NCI-H1436 treated with DMSO at 0.1 percent for 48 hours (cell line): ENCODE data around the gene SRA1.

Source experiments
- DNase-seq: peaks from one replicate; lab custom pipeline; 2025; lab: John Stamatoyannopoulos, UW

SRA1 gene

DNA sequence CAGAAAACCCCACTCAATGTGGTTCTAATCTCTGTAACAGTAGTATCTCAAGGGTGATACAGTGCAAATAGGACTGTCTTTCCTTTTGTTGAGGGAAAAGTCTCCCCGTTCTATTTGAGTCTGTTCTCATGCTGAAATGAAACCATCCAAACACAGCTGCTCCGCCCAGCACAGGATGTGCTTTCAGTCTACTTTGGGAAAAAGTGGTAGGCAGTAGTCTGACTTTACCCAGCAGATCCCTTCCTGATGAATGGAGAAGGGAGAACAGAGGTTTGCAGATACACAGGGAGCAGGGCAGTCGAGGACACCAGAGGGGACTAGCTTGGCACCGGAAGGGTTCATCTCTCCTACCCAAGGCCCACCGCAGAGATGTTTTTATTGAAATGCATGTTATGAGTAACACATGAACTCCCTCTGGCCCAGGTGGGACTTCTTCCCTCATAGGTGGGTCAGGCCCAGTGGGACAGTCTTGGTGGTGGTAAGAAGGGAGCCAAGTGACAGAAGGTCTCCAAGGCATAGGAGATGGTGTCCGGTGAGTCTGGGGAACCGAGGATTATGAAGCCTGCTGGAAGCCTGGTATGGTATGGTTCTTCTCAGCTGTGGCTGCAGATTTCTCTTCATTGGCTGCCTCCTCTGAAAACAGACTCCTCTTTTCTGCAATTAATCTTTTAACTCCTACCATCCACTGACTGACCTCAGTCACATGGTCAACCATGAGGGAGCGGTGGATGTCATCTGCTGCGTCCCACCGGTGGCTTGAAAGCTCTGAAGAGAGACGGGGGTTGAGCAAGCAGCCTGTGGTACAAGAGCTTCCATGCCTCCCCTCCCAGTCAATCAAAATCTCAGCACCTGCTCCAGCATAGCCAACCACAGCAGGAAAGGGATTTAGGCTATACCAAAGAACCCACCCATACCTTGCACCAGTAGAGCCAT, 6.9 kb downstream of the SRA1 start:
- DNase-seq = no peak

DNA sequence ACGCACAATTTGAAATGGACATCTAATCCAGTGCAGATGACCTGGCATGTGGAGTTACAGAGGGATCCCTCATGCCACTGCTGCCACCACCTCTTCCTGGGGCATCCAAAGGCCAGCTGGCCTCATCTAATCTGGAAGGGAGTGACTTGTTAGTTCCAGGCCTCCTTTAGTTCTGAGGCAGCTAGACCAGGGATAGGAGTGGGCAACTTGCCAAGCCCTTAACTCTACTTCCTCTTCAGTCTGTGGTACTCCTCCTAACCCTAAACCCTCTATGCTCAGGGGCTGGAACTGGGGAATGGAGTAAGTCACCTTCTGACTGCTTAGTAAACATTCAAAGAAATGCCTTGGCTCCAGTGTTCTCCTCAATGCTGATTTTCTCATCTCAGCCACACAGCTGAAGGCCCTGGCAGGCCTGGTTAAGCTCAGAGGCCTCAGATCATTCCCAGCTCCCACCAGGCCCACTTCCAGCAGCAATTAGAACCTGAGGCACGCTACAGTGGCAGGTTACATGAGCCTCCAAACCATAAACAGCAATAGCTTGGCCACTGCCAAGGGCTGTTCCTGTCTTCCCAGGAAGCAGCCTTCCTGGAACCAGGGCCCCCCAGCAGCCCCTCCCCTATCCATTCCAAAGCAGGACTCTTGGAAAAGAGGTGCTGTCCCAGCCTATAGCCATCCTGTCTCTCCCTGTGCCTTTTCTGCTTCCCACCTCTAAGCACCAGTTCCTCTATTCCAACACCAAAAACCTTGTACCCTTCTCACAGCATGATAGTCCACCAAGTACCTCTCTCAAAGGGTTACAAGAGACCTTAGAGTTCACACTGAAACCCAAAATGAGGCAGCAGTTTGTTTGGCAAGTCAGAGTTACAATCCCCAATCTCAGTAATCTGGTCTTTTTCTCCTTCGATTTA, 7.8 kb downstream of the SRA1 start:
- DNase-seq = no peak

DNA sequence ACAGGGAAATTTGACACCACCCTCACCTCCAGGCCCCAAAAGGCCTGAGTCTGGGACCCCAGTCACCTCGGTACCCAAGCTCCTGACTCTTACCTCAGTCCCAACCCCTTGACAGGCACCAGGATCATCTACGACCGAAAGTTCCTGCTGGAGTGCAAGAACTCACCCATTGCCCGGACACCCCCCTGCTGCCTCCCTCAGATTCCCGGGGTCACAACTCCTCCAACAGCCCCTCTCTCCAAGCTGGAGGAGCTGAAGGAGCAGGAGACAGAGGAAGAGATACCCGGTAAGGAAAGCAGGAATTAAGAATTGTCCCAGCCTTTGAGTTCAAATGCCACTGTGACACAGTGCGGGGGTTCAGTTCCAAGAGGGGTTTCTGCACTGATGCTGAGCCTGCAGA, 8.5 kb downstream of the SRA1 start:
- no peak for DNase-seq

DNA sequence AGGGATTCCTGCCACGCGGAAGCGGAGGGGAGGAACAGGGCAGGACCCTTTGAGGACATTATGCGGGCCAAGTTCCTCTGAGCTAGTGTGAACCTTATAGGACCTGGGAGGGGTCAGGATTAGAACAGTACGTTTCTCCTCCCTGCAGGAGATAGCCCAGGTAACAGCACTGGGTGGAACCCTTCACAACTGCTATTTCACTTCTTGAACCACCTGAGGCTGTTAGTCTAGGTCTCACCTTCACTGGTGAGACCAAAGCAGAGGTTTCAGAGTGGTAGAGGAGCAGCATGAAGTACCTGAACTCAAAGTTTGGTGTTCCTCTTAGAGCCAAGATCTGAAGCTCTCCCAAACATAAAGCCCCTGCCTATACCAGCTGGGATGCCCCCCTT, 9.0 kb downstream of the SRA1 start:
- no peak for DNase-seq

DNA sequence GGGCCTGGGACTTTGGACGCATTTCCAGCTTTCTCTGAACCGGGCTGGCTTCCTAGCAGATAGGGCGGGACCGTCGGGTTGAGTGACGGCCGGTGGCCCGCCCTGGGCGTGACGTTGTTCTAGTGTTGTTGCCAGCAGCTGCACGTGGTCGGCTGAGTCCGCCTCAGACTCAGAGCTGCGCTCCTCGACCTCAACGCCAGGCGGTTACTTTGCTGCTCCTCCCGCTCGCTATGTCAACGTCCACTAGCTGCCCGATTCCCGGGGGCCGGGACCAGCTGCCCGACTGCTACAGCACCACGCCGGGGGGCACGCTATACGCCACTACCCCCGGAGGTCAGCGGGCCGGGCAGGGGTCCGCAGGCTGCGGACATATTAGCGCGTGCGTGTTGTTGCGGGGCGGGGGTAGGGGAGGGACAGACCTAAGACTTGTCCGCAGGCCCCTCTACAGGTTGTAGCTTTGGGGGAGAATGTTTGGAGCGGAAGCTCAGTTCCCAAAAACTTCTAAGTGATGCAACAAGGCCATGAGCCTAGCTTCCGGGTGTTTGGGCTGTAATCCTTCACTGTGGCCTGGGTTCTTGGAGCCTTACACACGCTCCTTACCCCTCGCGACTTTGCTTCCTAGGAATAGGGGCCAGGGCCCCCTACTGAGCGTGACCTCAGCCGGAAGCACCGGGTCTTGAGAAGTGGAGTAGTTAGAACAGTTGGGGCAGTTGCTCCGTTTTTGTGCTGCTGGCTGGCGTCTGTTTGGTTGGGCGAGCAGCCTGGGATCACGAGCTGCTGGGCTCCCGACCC, 9.6 kb downstream of the SRA1 start, which contains the start of gene EIF4EBP3:
Gene EIF4EBP3, plus strand, starts transcription at position 155 of the 792 bp plus-strand sequence. Its CDS starts 76 bp downstream, at position 231.
- DNase-seq = no peak

DNA sequence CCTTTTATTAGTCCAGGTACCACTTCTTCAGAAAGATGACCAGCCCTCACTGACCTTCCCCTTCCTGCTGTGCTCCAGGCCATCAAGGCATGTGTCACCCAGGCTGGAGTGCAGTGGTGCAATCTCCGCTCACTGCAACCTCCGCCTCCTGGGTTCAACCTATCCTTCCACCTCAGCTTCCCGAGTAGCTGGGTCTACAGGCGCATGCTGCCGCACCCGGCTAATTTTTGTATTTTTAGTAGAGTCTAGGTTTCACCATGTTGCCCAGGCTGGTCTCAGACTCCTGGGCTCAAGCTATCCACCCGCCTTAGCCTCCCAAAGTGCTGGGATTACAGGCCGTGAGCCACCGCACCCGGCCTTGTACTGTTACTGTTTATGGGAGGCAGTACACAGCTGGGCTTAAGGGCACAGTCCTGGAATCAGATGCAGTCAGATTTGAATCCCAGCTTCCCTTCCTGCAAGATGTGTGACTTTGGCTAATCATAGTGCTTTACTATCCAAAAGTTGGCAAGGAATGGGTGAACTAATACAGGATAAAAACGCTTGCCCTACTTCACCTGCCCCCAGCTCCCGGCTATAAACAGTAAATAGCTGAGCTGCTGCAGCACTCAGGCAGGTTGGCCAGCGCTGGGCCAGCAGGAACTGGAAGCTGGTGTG, 10.3 kb downstream of the SRA1 start:
- DNase-seq = no peak

DNA sequence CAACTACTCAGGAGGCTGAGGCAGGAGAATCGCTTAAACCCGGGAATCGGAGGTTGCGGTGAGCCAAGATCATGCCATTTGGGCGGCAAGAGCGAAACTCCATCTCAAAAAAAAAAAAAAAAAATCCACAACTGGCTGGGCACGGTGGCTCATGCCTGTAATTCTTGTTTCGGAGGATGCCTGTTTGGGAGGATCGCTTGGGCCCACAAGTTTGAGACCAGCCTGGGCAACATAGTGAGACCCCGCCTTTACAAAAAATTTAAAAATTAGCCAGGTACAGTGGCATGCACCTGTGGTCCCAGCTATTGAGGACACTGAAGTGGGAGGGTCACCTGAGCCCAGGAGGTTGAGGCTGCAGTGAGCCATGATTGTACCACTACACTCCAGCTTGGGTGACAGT, 11.7 kb downstream of the SRA1 start:
- DNase-seq = no peak

DNA sequence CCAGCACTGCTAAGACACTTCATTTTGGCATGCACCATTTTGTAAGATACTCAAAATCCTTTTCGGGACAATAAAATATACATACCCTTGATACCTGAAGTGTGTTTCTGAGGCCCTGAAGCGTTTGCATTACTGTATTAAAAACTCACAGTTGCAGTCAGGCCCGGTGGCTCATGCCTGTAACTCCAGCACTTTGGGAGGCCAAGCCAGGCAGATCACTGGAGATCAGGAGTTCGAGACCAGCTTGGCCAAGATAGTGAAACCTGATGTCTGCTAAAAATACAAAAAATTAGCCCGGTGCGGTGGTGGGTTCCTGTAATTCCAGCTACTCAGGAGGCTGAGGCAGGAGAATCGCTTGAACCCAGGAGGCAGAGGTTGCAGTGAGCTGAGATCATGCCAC, 12.3 kb downstream of the SRA1 start:
- DNase-seq = no peak

DNA sequence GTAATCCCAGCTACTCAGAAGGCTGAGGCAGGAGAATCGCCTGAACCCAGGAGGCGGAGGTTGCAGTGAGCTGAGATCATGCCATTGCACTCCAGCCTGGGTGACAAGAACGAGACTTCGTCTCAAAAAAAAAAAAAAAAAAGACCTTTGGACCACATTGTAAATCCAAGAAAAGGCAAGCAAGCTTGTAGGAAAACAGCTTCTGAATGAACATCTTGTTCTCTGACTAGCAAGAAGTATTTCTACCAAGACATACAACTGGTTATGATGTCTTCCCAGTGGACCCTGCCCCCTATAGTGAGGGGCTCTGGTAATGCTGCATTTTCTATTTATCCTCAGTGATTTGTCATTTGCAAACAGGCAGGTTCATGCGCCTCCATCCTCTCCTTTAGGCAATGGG, 14.3 kb downstream of the SRA1 start:
- no peak for DNase-seq

DNA sequence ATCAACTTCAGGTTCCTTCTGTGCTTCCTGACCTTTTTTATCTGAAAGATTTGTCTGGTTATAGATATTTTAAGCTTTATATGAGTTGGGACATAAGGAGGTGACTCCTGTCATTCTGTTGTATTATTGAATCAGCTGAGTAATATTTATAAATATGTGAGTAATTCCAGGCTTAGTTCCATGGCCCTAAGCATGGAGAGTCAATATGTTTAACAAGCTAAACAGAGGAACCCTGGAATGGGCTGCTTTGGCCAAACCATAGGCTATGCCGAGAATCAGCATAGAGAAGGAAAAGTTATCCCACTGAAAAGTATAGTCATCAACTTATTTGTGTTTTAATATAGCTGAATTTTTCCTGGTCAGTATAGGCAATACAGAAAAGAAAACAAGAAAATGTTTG, 17.0 kb downstream of the SRA1 start:
- no peak for DNase-seq

DNA sequence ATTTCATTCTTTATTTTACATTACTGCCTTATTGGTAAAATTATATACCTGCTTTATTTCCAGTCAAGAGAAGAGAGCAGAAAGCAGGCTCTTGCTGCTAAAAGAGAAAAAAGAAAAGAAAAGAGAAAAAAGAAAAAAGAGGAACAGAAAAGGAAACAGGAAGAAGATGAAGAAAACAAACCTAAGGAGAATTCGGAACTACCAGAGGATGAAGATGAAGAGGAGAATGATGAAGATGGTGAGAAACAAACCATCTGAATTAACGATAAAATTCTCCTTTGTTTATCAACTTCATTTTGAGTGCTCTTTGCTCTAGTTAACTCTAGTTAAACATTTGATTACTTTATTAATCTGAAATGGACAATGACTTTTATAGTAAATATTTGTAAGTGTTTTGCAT, 33.3 kb downstream of the SRA1 start:
- no peak for DNase-seq

DNA sequence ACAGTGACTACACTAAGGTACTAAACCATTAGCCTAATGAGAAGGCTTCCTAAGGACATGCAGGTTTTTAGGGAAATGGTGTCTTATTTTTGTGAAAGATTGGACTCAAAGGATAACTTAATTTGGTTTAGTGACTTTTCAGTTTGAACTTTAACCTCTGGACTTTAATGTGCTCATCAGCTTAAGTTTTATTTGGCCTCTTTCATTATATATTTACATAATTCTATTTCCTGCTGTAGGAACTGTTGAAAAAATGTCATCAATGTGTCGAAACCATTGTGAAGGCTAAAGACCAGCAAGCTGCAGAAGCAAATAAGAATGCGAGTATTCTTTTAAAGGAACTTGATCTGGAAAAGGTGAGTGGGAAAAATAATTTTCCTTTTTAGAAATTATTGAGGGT, 44.1 kb downstream of the SRA1 start:
- no peak for DNase-seq

DNA sequence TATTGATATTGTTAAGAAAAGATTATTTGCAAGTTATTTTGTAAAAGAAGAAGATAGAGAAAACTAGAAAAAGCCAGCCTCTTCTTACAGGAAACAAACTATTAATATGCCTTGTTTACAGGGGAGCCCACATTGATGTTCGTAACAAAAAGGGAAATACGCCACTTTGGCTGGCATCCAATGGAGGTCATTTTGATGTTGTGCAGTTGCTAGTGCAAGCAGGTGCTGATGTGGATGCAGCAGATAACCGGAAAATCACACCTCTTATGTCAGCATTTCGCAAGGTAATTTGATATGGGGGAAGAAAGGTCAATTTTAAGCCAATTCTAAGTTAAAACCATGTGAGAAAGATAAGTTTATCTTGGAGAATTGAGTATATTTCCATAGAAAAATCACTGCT, 47.4 kb downstream of the SRA1 start:
- no peak for DNase-seq

DNA sequence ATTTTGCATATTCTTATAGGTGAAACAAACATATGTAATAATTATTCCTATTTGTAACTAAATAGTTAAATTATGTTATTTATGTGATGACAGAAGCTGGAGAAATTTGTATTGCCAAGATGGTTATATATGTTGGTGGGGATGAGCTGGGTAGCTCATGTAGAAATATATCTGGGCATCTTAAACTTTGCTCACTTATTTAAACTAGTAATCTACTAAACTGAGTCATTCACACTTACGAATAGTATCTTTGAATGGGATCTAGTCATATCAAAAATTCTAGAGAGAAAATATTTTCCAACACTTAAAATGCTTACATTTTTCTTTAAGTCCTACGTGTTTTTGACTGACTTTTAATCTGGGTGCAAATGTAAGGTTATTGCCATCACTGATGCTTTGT, 54.4 kb downstream of the SRA1 start:
- DNase-seq = no peak
